GM21619 (cell line): ENCODE measurements around the gene DSTN.

Experiments used
- ATAC-seq: cut with Tn5 transposase; IDR thresholded peaks from one replicate; pipeline ENCODE4 v1.9.1; 2021; ENCODE audit not compliant: unreplicated experiment

Gene DSTN

DNA sequence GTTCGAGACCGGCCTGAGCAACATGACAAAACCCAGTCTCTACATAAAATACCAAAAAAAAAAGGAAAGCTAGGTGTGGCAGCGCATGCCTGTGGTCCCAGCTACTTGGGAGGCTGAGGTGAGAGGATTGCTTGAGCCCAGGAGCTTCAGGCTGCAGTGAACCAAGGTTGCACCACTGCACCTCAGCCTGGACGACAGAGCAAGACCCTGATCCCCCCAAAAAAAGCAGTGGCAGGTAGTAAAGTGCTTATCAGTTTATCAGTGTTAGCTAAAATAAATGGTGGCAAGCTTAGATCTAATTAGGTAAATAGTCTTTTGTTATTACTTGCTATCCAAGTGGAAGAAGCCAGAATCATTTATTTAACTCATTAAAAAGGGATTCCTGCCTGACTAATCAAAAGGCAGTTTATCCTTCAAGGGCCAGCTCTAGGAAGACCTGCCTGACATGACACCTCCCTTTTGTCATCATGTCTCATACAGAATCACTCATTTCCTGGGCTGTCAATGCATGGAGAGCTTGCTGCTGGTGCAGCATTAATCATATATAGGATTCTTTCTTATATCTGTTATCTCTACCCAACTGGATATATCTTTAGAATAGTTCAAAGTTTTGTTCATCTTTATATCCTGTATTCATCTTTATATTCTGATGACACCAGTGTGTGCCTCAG lies 9.6 kb downstream of the DSTN start:
- ATAC-seq: no peak

DNA sequence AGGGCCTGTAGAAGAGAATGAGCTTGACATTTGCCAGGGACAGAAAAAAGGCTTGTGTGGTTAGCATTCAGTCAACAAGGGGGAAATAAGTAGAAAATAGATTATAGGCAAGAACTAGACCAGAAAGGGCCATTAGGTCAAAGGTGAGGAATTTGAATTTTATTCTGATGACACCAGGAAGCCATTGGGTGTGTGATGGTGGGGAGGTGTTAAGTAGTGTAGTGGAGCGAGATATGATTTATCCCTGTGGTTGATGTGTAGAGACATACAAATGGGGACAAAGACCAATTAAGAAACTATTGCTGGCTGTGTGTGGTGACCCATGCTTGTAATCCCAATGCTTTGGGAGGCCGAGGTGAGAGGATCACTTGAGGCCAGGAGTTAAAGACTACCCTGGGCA lies 11.0 kb downstream of the DSTN start:
- no peak for ATAC-seq

DNA sequence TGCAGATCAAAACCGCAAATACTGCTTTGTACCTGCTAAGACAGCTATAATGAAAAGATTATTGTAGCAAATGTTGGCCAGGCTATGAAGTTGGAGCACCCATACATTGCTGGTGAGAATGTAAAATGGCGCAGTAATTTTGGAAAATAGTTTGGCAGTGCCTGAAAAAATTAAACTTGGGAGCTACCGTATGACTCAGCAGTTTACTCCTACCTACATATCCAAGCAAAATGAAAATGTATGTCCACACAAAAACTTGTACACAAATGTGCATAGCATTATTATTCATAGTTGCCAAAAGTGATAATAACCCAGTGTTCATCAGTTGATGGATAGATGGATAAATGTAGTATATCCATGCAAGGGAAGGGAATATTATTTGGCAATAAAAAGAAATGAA lies 13.3 kb downstream of the DSTN start:
- no peak for ATAC-seq

DNA sequence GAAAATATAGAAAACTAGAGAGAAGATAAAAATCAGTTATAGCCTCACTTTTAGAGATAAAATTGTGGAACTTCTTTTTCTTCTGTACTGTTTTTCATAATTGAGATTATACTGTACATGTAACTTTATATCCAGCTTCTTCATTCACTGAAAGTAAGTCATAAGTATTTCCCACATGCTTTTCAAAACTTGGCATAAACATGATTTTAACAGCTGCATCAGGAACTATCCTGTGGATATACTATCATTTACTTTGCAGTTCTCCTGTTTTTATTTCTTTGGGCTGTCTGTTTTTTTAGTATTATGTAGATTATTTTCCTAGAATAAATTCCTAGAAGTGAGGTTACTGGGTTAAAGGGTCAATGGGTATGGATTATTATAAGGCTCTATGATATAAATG lies 14.8 kb downstream of the DSTN start:
- no peak for ATAC-seq

DNA sequence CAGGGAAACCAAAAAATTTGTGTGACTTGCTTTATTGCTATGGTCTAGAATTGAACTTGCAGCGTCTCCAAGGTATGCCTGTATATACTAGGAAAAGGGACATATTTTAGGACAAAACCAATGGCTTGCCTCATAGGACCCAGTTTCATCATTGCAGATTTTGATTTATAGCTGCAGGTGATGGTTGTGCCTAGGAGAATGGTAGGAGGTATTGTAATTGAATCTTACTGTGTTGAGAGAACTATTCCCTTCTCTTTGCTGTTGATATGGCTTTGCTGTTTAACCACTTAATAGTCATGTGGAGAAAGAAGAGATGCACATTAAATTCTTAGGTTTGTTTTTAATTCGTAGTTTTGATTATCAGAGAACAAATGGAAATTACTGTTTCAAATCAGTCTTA lies 16.4 kb downstream of the DSTN start:
- ATAC-seq: no peak

DNA sequence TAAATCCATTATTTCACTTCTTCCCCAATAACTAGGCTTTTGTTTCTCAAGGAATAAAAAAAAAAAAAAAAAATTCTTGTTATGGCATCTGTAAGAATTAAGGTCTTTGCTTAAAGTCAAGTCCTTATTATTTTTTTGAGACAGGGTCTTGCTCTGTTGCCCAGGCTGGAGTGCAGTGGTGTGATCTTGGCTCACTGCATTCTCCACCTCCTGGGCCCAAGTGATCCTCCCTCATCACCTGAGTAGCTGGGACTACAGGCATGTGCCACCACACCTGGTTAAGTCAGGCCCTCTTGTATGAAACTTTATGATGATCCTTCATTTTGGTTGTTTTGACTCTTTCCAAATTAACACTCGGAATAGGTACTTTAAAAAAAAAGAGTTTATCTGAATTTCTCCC lies 17.3 kb downstream of the DSTN start:
- ATAC-seq: no peak

DNA sequence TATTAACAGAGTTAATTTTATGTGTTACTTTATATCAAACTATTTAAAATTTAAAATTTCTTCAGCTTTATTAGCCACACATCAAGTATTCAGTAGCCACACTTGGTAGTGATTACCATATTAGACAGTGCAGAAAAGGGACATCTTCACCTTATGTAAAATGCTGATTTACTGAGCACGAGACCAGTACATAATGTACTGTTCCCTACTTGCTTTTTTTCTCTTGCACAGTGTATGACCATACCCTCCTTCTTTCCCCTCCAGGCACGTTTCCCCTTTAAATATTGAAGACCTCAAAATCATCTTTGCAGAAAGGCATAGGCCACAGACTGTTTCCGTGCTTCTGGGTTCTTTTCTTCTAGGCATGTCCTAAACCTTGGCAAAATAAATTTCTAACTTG lies 17.9 kb downstream of the DSTN start:
- ATAC-seq: no peak

DNA sequence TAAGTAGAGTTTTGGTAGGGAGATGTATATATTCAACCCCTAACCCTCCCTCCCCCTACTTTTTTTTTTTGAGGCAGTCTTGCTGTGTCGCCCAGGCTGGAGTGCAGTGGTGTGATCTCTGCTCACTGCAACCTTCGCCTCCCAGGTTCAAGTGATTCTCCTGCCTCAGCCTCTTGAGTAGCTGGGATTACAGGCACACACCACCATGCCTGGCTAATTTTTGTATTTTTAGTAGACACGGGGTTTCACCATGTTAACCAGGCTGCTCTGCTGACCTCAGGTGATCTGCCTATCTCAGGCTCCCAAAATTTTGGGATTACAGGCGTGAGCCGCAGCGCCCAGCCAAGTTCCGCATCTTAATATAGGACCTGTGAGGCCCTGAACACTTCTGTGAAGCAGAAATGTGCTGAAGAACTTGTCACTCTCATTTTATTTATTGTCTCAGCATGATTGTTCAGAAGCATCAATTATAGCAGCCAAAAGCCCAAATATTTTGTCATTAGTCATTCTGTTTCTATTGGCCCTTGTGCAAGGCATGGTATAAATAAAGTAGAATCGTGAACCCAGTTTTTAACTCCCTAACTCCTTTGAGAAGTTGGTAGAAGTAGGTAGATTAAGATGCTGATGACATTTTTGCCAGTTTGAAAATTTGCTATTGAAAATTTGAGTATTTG lies 19.4 kb downstream of the DSTN start:
- ATAC-seq: no peak

DNA sequence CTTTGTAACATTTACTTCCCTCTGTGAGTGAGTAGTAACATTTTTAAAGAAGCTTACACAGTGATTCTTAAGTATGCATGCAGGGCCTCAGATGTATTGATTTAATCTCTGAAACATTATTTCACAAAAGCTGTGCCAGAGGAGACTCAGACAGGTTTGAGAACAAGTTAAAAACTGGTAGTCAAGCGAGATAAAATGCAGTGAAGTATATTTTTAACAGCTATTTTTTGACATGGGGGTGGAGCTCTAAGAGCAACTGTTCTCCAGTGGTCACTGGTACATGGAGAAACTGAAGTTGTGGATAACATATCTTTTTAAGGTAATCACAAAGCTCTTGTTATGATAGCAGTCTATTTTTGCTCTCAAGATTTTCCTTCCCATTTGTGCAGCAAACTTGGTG lies 20.4 kb downstream of the DSTN start:
- ATAC-seq: no peak

DNA sequence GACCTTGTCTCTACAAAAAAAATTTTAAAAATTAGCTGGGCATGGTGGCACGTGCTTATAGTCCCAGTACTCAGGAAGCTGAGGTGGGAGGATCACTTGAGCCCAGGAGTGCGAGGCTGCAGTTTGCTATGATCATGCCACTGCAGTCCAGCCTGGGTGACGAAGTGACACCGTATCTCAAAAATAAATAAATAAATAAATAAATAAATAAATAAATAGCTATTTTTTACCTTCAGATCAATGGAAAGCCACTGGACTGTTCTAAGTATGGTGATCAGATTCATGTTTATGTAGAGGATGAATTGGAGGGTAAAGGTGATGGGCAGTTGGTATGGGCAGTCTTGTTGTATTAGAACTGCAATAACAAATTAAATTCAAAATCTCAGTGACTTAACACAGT lies 24.0 kb downstream of the DSTN start:
- no peak for ATAC-seq

DNA sequence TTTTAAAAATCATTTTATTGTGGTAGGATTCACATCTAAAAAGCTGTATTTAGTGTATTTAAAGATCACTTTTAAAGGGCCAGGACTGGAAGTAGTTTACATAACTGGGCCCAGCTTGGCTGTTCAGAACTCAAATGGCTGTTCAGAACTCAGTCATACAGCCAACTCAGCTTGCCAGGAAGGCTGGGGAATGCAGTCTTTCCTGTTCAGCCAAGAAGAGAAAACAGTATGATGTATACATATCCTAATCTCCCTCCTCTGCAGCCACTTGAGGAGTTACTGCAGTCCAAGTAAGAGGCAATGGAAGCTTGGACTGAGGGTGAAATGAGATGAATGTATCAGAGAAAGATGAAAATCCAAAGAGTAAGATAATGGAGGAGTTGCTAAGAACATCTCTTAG lies 24.6 kb downstream of the DSTN start:
- no peak for ATAC-seq

DNA sequence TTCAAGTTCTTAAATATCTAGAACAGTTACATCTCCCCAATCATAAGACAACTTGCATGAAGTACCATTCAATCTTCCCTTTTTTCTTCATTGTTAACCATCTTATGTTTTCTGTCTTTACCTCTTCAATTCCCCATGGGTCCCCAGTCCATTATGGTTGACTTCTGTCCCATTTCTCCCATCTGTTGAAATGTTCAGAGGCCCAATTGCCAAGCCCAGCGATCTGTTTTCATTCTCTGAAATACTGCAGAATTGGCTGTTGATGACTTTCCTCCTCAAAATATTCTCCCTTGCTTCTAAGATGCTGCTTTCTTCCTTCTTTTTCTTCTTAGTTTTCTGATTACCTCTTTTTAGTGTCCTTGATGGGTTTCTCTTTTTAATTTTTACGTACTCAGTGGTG lies 26.0 kb downstream of the DSTN start:
- no peak for ATAC-seq

DNA sequence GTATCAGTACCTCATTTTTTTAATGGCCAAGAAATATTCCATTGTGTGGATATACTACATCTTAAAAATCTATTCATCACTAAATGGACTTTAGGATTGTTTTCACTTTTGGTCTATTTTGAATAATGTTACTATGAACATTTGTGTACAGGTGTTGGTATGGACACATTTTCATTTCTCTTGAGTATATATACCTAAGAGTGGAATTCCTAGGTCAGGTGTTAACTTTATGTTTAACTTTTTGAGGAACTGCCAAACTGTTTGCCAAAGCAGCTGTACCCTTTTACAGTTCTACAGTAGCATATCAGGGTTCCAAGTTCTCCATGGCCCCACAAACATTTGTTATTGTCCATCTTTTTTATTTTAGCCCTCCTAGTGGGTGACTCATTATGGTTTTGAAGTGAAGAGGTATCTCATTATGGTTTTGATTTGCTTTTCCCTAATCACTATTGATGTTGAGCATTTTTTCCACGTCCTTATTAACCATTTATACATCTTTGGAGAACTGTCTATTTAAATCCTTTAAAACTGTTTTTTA lies 28.2 kb downstream of the DSTN start:
- ATAC-seq: no peak

DNA sequence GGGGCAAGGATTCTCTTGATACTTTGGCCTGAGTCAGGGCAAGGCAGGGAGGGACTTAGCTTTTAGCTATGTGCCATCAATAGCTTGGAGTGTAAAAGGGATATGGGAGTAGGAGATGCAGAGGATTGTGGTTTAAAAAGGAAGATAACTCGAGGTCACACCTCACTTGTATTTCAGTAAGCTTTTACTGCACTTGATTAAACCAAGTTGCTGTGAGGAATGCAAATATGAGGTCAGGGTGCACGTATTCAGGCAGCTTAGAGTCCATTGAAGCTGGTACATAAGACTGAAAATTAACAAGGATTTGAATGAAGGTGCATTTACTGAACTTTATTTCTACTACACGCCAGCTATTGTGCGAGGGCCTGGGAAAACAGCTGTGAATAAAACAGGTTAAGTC lies 32.1 kb downstream of the DSTN start:
- ATAC-seq: no peak

DNA sequence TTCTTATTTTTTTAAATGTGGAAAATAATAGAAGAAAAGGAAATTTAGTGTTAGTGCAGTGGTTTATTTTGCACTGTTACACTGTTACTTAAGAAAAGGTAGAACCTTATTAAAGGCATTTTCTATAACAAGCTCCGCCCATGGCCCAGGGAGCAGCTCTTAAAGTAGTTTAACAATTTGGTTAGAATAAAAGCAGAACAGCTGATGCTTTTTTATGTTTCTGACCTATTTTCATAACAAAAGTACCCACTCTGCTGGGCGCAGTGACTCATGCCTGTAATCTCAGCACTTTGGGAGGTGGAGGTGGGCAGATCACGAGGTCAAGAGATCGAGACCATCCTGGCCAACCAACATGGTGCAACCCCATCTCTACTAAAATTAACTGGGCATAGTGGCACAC lies 32.6 kb downstream of the DSTN start:
- no peak for ATAC-seq

DNA sequence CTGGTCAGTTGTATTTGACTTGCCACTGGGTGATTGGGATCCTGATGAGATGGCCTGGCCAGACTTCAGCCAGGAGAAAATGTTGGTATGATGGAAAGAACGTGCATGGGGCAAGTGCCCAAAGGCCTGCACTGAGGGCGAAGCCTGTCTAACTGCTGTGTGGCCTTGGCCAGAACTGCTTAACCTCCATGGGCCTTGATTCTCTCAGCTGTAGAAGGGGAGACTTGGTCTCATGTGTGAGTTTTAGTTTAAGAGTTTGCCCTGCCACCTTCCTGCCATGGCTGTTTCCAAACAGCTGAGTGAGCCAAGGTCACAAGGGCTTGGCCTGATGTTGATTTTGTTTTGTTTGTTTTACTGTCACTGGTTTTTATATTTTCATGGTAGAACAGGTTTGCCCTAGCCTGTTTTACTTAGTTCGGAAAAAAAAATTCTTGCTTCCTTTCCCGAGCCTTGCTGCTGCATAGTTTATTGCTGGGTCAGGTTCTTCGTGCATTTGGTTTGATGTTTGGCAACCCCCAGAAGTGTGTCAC lies 35.3 kb downstream of the DSTN start:
- no peak for ATAC-seq

DNA sequence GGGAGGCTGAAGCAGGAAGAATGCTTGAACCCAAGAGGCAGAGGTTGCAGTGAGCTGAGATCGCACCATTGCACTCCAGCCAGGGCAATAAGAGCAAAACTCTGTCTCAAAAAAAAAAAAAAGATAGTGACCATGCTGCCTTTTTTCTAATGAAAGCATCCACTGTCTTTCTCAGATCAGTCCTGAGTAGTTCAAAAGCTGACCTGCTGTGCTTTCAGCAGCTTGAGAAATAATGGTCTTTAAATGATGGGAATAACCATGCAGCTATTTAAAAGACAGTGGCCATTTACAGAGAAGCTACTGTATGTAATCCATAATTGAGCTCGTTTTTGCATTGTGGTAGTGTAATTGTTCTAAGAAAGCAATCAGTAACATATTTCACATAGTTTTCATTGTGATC lies 36.1 kb downstream of the DSTN start:
- no peak for ATAC-seq

DNA sequence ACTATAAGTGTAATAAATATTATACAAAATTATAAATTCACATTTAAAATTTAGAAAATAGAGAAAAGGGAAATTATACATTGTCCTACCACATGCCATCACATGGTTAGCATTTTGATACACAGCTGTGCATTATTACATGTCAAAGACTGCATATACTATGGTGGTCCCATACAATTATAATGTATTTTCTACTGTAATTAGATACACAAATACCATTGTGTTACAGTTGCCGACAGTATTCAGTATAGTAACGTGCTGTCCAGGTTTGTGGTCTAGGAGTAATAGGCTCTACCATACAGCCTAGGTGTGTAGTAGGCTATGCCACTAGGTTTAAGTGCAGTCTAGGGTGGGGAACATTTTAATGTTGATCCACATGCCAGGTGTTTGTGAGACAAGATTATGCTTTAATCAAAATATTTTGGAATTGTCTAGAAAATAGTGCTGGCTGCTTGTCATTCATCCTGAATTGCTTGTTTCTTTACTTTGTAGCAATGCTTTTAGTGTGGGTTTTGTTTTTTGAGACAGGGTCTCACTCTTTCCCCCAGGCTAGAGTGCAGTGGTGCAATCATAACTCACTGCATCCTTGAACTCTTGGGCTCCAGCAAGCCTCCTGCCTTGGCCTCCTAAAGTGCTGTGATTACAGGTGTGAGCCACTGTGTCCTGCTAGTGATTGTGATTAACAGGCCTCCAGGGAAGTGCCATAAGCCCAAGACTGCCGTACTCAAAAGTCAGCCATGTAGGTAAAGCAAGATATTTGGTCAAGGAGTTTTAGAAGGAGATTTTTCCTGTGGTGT lies 39.0 kb downstream of the DSTN start:
- ATAC-seq: no peak

DNA sequence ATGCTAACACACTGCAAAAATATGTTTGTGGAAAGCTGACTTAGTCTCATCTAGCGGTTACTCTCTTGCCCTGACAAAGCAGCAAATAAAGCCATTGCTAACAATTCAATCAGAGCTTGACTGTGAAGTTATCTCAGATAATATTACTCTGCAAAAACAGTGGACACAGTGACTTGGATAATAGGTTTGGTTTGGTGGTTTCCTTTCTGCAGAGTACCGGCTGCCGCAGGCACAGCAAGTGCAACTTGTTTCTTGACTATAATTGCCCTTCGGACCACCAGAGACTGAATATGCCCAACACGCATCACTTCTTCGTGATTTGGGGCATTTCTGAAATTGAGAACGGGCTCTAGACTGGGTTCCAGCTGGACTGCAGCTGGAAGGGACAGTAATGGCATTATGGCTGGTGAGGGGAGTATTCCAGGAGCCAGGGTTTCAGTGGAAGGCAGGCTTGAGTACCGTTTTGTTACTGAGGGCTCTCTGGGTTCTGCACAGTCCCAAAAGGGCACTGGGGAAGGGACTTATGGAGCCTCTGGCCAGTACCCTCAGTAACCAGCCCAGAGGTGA lies 40.0 kb downstream of the DSTN start:
- ATAC-seq: no peak

DNA sequence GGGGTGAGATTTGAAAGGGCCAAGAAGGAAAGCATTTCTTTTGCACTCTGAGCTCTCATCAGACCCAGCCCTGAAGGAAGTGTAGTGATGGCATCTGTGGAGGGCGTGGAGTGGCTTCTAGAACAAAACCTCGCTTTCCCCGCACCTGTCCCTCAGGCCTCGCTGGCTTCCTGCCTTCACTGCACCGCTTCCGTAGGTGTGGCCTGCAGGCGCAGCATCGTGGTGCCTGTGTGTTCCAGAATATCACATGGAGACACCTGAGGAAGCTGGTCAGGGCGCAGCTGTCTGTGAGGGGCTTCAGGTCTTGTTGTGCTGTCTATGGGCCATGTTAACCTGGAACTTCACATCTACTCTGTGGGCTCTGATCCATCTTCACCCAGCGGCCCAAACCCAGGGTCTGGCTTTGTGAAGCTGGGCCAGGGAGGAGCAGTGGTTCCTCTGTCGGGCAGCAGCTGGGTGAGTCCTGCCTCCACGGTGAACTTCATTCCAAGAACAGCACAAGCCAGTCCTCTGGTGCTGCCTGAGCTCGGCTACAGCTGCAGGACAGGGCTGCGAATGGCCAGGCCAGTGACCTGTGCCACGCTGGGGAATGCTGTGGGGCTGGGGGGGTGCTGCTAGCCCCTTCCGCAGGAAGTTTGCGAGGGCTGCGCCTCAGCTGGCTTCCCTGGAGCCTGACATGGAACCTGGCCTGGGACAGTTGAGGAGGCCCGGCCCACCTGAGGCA lies 40.9 kb downstream of the DSTN start:
- ATAC-seq: no peak

DNA sequence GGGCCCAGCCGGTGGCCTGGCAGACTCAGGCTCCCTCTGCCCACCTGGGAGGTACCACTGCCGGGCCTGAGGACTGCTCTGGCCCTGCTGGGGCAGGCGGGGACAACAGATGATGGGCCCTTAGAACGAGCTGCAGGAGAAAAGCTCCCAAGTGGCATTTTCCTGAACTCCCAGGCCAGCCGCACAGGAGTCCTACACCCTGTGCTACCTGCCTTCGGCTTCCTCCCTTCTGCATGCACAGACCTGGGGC lies 41.3 kb downstream of the DSTN start:
- ATAC-seq: no peak
